T-cell (primary cell): ENCODE data around the gene ERMN. TPM values are rescaled to one million over a fixed set of nuclear protein-coding genes. Genes with fewer than 3 reads are reported as not detected.
"Not testable (repeated sequence)": the region's sequence is repeated elsewhere in the genome, so short reads cannot be mapped to it uniquely, and the experiment has no call there.

Source experiments
- ATAC-seq, 4 experiments: fragments of 200-7000 bp in 3 of 4; fragments of 150-1000 bp in 1 of 4; cut with Tn5 transposase; replicated peaks in 1 of 4; 1 replicate in 3 of 4; 2 replicates in 1 of 4; pipeline ENCODE4 v1.10.0; 2021; ENCODE audit warnings: moderate library complexity in 3 of 4, mild to moderate bottlenecking in 2 of 4, moderate number of reproducible peaks in 1 of 4
- CTCF ChIA-PET, 2 donors: fragments of 300-600 bp; sonication (Branson Sonifier 250); formaldehyde crosslinking; loops; one replicate each; lab custom pipeline; 2022; ENCODE audit warnings: antibody characterized with exemption in 2 of 2; lab: Charles Lee
- POLR2A ChIA-PET, 2 donors: fragments of 300-600 bp; sonication (Branson Sonifier 250); formaldehyde crosslinking; loops; one replicate each; lab custom pipeline; 2022; ENCODE audit warnings: antibody characterized with exemption in 2 of 2; lab: Charles Lee
- DNase-seq, 35 experiments: peaks; one replicate each; pipeline versions ENCODE4 v3.0.0 to v3.0.0-alpha.2; 2013 to 2023
- H3K27ac ChIP-seq: one replicate; pipeline ENCODE4 v1.5.1; 2013; ENCODE audit warnings: low read length
- H3K27me3 ChIP-seq, 2 experiments: replicated peaks in 1 of 2; 1 replicate in 1 of 2; 2 replicates in 1 of 2; pipeline versions ENCODE4 v1.6.1 to v1.7.0; 2013; ENCODE audit warnings: low read length in 1 of 2, mixed read lengths in 1 of 2; ENCODE audit not compliant: control insufficient read depth in 2 of 2, insufficient read depth in 2 of 2; ENCODE audit errors: extremely low read depth in 1 of 2
- H3K36me3 ChIP-seq, 2 donors: 1 replicate in 1 of 2; 2 replicates in 1 of 2; pipeline versions ENCODE4 v1.6.1 to v1.7.0; 2013; ENCODE audit warnings: low read length in 1 of 2; ENCODE audit not compliant: control insufficient read depth in 2 of 2, insufficient read depth in 1 of 2; ENCODE audit errors: extremely low read depth in 1 of 2
- H3K4me1 ChIP-seq, 2 experiments: 1 replicate in 1 of 2; 2 replicates in 1 of 2; pipeline versions ENCODE4 v1.6.1 to v1.7.0; 2013; ENCODE audit warnings: low read length in 2 of 2, mixed read lengths in 1 of 2; ENCODE audit not compliant: insufficient read depth in 2 of 2, control insufficient read depth in 1 of 2; ENCODE audit errors: extremely low read depth in 1 of 2
- H3K4me3 ChIP-seq, 2 donors: 1 replicate in 1 of 2; 2 replicates in 1 of 2; pipeline versions ENCODE4 v1.5.1 to v1.7.0; 2013; ENCODE audit warnings: mild to moderate bottlenecking in 2 of 2, low read length in 1 of 2, moderate library complexity in 1 of 2; ENCODE audit not compliant: control insufficient read depth in 1 of 2; ENCODE audit errors: extremely low read depth in 1 of 2
- H3K9me3 ChIP-seq: 2 replicates; pipeline ENCODE4 v1.7.0; 2013
- H3K27ac Mint-ChIP-seq, 2 donors: one replicate each; pipeline ENCODE4 v1.8.0; 2020 to 2021; ENCODE audit warnings: mild to moderate bottlenecking in 2 of 2, mixed read lengths in 2 of 2
- H3K27me3 Mint-ChIP-seq, 2 donors: one replicate each; pipeline ENCODE4 v1.8.0; 2021 to 2022; ENCODE audit warnings: mixed read lengths in 2 of 2
- H3K36me3 Mint-ChIP-seq: one replicate; pipeline ENCODE4 v1.8.0; 2021; ENCODE audit warnings: mixed read lengths
- H3K4me1 Mint-ChIP-seq, 3 donors: one replicate each; pipeline ENCODE4 v1.8.0; 2020 to 2022; ENCODE audit warnings: mixed read lengths in 3 of 3, mild to moderate bottlenecking in 1 of 3
- H3K4me3 Mint-ChIP-seq, 3 donors: one replicate each; pipeline ENCODE4 v1.8.0; 2020 to 2022; ENCODE audit warnings: mild to moderate bottlenecking in 3 of 3, mixed read lengths in 3 of 3, moderate library complexity in 3 of 3
- H3K9me3 Mint-ChIP-seq, 3 donors: one replicate each; pipeline ENCODE4 v1.8.0; 2020 to 2022; ENCODE audit warnings: mixed read lengths in 3 of 3
- WGBS: methylation state at CpG from one replicate; pipeline ENCODE4 v1.1.5; 2013; ENCODE audit warnings: missing lambda C conversion rate; ENCODE audit not compliant: insufficient coverage; 5-methylcytosine and 5-hydroxymethylcytosine counted together
- total RNA-seq, 35 experiments: library from RNA in 6 of 35; stranded (reverse) in 6 of 35; fragments of 120-200 nt in 1 of 35; gene quantifications; one replicate each; pipeline versions ENCODE4 v1.2.1 to v1.2.4 and lab custom pipeline; 2013 to 2026

Gene ERMN
- total RNA-seq, 5 donors from 2014 or later (not counting 1 experiment from before 2014, with no cell fraction given) = 2.2 to 12.8 (median 4.3) TPM

DNA sequence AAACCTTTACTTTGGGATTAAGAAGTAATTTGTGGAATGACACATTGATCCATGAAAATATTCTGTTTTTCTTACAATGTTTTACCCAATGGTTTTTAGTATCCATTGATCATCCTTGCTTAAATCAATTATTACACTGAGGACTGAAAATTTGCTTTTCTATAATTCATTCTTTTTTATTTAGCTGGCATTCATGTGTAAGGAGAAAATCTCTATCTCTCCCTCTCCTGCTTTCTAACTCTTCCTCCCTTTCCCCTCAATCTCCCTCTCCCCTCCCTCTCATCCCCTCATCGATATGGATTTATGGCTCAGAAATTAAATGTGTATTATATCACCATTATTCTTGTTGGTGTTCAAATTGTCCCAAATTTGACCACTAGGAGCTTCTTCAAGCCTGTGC is 38.5 kb downstream of the ERMN start:
- Histone ChIP-seq H3K36me3 (no peaks in the 10 kb centered on the region), H3K27ac (no peak overlapping the region), H3K27me3 (no peaks in the 10 kb centered on the region), H3K4me1 (no peaks in the 10 kb centered on the region), H3K4me3 (no peak overlapping the region), H3K9me3 (no peaks in the 10 kb centered on the region)
- ATAC-seq (no peak), DNase-seq (no peak)
- ChIA-PET CTCF (interaction anchor here (0.5 to 0.9 kb wide), 3 partner anchors 15 to 1747 kb away, joined by 3 to 5 read pairs (median 4); no protein-coding TSS in a partner anchor), POLR2A (no interaction called here)
- Mint-ChIP-seq H3K9me3 (no peaks in the 10 kb centered on the region), H3K4me3 (no peak overlapping the region), H3K27ac (no peak overlapping the region), H3K27me3 (peaks cover 2 to 5% of the 10 kb centered on the region in 2 donors), H3K36me3 (no peaks in the 10 kb centered on the region), H3K4me1 (no peaks in the 10 kb centered on the region)
- WGBS = no CpG with 5 or more reads among the region's 1 CpG

DNA sequence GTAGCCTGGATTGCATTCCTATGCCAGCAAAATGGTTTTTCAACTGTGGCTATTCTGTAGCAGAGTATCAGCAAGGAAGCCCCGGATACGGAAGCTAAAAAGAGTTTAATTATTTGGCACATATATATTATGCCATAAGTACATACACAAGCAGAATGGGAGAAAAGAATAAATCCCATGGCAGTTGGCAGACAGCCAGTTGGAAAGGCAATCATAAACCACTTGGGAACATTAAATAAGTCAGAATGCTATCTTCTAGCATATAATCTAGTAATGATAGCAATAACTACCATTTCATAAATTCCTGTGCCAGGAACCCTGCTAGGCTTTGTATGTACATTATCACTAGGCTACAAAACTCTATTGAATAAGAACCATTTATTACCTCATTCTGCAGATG is 42.2 kb downstream of the ERMN start:
- Histone ChIP-seq H3K4me1 (no peaks in the 10 kb centered on the region), H3K4me3 (no peak overlapping the region), H3K9me3 (no peaks in the 10 kb centered on the region), H3K36me3 (no peaks in the 10 kb centered on the region), H3K27ac (no peak overlapping the region), H3K27me3 (peaks cover 0 to 12% of the 10 kb centered on the region in 2 experiments)
- H3K4me1 Mint-ChIP-seq = no peaks in the 10 kb centered on the region
- H3K4me3 Mint-ChIP-seq = no peak overlapping the region
- no peak overlapping the region for H3K27ac Mint-ChIP-seq
- ChIA-PET CTCF (no interaction called here), POLR2A (no interaction called here)
- ATAC-seq (no peak), DNase-seq (no peak)
- peaks cover 11 to 19% of the 10 kb centered on the region in 2 donors for H3K27me3 Mint-ChIP-seq
- no peaks in the 10 kb centered on the region for H3K36me3 Mint-ChIP-seq
- H3K9me3 Mint-ChIP-seq = no peaks in the 10 kb centered on the region
- WGBS = no CpG with 5 or more reads among the region's 2 CpGs

DNA sequence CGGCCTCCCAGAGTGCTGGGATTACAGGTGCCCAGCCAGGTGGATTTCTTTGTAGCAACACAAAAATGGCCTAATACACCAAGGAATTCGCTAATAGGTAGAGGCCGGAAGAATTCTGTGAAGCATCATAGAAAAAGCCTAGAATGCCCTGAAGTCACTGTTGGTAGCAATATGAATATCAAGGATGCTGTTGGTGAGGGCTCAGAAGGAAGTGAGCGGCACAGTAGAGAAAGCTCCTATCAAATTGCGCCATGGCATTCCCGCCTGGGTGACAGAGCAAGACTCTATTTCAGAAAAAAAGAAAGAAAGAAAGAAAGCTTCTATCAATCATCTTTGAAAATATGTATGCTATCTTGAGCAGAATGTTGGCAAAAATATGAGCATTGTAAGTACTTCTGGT is 44.3 kb downstream of the ERMN start:
- Histone ChIP-seq H3K36me3 (no peaks in the 10 kb centered on the region), H3K4me1 (no peaks in the 10 kb centered on the region), H3K4me3 (no peak overlapping the region), H3K27me3 (peaks cover 0 to 12% of the 10 kb centered on the region in 2 experiments), H3K27ac (no peak overlapping the region), H3K9me3 (no peaks in the 10 kb centered on the region)
- Mint-ChIP-seq H3K4me1 (no peaks in the 10 kb centered on the region), H3K9me3 (no peaks in the 10 kb centered on the region), H3K27ac (no peak overlapping the region), H3K27me3 (peaks cover 9 to 22% of the 10 kb centered on the region in 2 donors), H3K36me3 (no peaks in the 10 kb centered on the region), H3K4me3 (no peak overlapping the region)
- CTCF ChIA-PET = no interaction called here
- POLR2A ChIA-PET = interaction anchor here in 1 of 2 donors (0.5 kb wide), 1 partner anchor 630 kb away, joined by 5 read pairs; no protein-coding TSS in a partner anchor
- no peak for DNase-seq
- no peak for ATAC-seq
- 83% methylated on average over 1 of the region's 6 CpGs for WGBS

DNA sequence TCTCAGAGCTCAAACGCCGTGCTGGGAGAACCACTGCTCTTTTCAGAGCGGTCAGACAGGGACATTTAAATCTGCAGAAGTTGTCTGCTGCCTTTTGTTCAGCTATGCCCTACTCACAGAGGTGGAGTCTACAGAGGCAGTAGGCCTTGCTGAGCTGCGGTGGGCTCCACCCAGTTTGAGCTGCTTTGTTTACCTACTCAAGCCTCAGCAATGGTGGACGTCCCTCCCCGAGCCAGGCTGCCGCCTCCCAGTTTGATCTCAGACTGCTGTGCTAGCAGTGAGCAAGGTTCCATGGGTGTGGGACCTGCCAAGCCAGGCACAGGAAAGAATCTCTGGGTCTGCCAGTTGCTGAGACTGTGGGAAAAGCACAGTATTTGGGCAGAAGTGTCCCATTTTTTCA is 46.3 kb downstream of the ERMN start:
- DNase-seq, H3K36me3 ChIP-seq, H3K36me3 Mint-ChIP-seq, H3K27ac ChIP-seq, H3K4me1 Mint-ChIP-seq, H3K27ac Mint-ChIP-seq, H3K9me3 ChIP-seq, H3K4me1 ChIP-seq, H3K9me3 Mint-ChIP-seq, CTCF ChIA-PET, ATAC-seq, H3K4me3 ChIP-seq, H3K4me3 Mint-ChIP-seq: not testable (repeated sequence)
- peaks cover 9 to 25% of the 10 kb centered on the region in 2 donors for H3K27me3 Mint-ChIP-seq
- POLR2A ChIA-PET = interaction anchor here in 1 of 2 donors (0.6 kb wide), 1 partner anchor 264 kb away, joined by 3 read pairs; no protein-coding TSS in a partner anchor
- WGBS = 94% methylated on average over 7 of the region's 7 CpGs
- peaks cover 0 to 12% of the 10 kb centered on the region in 2 experiments for H3K27me3 ChIP-seq

DNA sequence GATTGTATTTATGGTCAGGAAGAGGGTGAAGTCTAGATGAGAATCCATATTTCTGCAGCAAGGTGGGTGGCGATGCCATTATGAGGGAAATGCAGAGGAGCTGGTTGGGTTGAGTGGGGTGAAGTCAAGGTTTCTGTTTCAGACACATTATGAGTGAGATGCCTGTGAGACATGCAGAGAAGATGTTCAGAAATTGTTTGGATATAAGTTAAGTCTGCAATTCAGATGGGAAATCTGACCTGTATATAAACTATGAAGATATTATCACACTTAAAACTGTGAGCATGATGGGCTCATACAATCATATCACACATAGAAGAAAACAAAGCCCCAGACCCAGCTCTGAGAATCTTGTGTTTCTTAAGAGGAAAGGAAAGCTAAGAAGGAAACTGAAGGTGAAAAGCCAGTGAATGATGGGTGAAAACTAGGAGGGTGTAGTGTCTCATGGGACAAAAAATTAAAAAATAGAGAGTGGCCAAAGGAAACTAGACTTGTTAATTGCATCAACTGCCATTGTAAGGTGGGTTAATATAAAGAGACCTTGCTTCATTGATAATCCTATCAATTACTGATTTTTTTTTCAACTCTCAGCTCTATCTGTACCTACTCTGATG is 53.9 kb downstream of the ERMN start:
- Histone ChIP-seq H3K9me3 (no peaks in the 10 kb centered on the region), H3K36me3 (no peaks in the 10 kb centered on the region), H3K27me3 (no peaks in the 10 kb centered on the region), H3K4me1 (no peaks in the 10 kb centered on the region), H3K4me3 (no peak overlapping the region), H3K27ac (no peak overlapping the region)
- Mint-ChIP-seq H3K36me3 (no peaks in the 10 kb centered on the region), H3K9me3 (no peaks in the 10 kb centered on the region), H3K27me3 (peaks cover 0 to 8% of the 10 kb centered on the region in 2 donors), H3K27ac (no peak overlapping the region), H3K4me1 (no peaks in the 10 kb centered on the region), H3K4me3 (no peak overlapping the region)
- ChIA-PET POLR2A (no interaction called here), CTCF (no interaction called here)
- DNase-seq = no peak
- WGBS = 89% methylated on average over 1 of the region's 1 CpG
- no peak for ATAC-seq

DNA sequence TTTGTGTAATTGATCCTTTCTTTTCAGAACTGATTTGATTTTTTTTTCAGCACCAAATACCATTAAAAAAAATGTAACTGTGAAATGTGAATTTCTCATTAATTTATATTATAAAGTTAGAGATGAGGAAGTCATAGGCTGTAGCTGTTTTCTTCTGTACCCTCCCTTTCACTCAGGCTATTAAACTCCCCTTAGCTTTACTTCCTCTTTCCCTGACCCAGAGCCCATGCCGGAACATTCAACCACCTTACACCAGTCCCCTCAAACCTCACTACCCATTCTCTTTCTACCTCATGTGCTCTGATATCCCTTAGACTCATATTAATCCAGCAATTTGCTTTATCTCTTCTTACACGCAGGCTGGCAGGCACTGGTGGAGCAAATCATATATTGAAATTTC is 55.7 kb downstream of the ERMN start:
- Mint-ChIP-seq H3K27me3 (peaks cover 0 to 7% of the 10 kb centered on the region in 2 donors), H3K4me3 (no peak overlapping the region), H3K4me1 (no peaks in the 10 kb centered on the region), H3K9me3 (no peaks in the 10 kb centered on the region), H3K27ac (no peak overlapping the region), H3K36me3 (no peaks in the 10 kb centered on the region)
- no peaks in the 10 kb centered on the region for H3K4me1 ChIP-seq
- H3K9me3 ChIP-seq = no peaks in the 10 kb centered on the region
- H3K36me3 ChIP-seq = no peaks in the 10 kb centered on the region
- 22% methylated on average over 2 of the region's 2 CpGs for WGBS
- ATAC-seq (no peak), DNase-seq (no peak)
- H3K27me3 ChIP-seq = no peaks in the 10 kb centered on the region
- H3K4me3 ChIP-seq = no peak overlapping the region
- H3K27ac ChIP-seq = no peak overlapping the region
- POLR2A ChIA-PET = no interaction called here
- CTCF ChIA-PET = interaction anchor here in 1 of 2 donors (0.6 kb wide), 1 partner anchor 204 kb away, joined by 4 read pairs; no protein-coding TSS in a partner anchor
